Measurements from ENCODE around the gene KCTD11.

KCTD11 gene

DNA sequence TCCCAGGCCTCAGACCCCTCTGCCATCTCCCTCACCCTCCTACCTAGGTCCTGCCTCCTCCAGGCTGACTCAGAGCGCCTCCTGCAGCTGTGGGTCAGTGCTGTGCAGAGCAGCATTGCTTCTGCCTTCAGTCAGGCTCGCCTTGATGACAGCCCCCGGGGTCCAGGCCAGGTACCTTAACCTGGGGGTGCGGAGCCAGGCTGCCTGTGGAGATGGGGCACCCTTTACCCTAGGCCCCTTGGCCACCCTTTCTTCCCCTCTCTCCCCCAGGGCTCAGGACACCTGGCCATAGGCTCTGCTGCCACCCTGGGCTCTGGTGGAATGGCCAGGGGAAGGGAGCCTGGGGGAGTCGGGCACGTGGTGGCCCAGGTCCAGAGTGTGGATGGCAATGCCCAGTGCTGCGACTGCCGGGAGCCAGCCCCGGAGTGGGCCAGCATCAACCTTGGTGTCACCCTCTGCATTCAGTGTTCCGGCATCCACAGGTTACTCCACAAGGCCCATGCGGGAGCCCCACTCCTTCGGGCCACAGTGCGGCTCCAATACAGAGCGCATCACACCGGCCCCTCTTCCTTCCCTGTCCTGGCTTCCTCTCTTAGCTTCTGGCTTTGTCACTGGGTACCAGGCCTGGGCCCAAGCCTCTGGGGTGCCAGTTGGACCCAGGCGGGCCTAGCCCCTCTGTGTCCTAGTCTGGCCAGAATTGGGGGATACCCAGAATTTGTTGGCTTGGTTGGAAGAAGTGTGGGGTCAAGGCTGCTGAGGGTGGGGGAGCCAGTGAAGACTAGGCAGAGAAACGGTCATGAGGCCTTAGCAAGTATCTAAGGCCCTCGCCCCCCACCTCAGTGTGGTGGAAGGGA, 5.0 kb upstream of the KCTD11 start:
- H3K27me3 Mint-ChIP-seq: no peaks in the 10 kb centered on the region
- H3K9me3 Mint-ChIP-seq: no peaks in the 10 kb centered on the region
- H3K36me3 Mint-ChIP-seq: peaks cover 15% of the 10 kb centered on the region
- peaks cover 18% of the 10 kb centered on the region for H3K4me1 Mint-ChIP-seq
- ATAC-seq (ENCODE audit: low read depth) (no peak), DNase-seq (ENCODE audit: low spot score in 2 of 2) (no peak)
- H3K4me3 Mint-ChIP-seq: no peak overlapping the region
- no peak overlapping the region for H3K27ac Mint-ChIP-seq

DNA sequence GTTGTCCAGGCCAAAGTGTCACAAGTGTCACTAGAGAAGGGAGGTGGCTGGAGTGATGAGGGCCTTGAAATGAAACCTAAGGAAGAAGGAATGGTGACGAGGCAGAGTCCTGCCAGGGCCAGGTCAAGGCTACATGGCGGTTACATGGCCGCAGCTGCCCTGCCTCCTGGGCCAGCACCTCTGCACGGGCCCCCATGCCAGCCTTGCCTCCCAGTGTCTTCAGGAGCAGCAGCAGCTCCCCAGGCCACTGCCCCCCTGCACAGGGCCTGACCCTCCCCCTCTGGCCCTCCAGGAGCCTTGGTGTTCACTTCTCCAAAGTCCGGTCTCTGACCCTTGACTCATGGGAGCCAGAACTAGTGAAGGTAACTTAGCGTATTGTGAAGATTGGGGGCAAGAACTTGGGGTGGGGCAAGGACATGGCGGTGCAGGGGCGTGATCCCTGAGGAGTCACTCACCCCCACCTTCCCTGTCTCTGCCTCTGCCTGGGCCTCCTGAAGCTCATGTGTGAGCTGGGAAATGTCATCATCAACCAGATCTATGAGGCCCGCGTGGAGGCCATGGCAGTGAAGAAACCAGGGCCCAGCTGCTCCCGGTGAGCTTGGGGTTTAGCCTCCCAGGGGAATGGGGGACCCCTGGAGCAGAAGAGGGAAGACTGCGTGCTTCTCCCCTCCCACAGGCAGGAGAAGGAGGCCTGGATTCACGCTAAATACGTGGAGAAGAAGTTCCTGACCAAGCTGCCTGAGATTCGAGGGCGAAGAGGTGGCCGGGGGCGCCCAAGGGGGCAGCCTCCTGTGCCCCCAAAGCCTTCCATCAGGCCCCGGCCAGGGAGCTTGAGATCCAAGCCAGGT, 4.1 kb upstream of the KCTD11 start:
- H3K27ac Mint-ChIP-seq: no peak overlapping the region
- peaks cover 15% of the 10 kb centered on the region for H3K36me3 Mint-ChIP-seq
- H3K9me3 Mint-ChIP-seq: no peaks in the 10 kb centered on the region
- DNase-seq (ENCODE audit: low spot score in 2 of 2) (no peak), ATAC-seq (ENCODE audit: low read depth) (no peak)
- no peaks in the 10 kb centered on the region for H3K27me3 Mint-ChIP-seq
- H3K4me3 Mint-ChIP-seq: no peak overlapping the region
- peaks cover 24% of the 10 kb centered on the region for H3K4me1 Mint-ChIP-seq

DNA sequence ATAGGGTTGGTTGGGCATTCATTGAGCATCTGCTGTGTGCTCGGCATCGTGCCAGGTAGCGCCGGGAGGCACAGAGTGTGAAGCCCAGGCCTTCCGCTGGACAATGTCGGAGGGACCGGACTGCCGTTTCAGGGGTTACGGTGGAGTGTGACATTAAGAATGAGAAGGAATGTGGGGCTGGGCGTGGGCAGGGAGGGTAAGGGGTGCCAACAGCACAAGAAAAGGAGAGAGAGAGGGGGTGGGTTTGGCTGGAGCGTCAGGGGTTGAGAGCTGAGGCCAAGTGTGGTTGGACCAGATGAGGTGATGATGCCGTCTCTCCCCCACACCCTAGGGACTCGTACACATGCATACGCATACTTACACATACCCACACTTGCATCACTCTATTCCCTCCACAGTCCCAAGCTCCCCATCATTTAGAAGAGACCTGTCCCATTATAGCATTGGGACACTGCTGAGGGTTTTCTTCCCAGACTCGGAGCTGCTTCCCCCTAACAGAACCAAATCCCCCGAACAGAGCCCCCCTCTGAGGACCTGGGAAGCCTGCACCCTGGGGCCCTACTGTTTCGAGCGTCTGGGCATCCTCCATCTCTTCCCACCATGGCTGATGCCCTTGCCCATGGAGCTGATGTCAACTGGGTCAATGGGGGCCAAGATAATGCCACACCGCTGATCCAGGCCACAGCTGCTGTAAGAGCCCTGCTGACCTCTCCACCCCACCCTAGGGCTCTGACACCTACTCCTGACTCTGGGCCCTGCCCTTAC, 3.3 kb upstream of the KCTD11 start:
- DNase-seq (ENCODE audit: low spot score in 2 of 2): no peak
- no peak overlapping the region for H3K4me3 Mint-ChIP-seq
- H3K9me3 Mint-ChIP-seq: no peaks in the 10 kb centered on the region
- no peaks in the 10 kb centered on the region for H3K27me3 Mint-ChIP-seq
- peaks cover 12% of the 10 kb centered on the region for H3K36me3 Mint-ChIP-seq
- H3K27ac Mint-ChIP-seq: peak overlapping the region; percentile 88
- ATAC-seq (ENCODE audit: low read depth): no peak
- peaks cover 22% of the 10 kb centered on the region for H3K4me1 Mint-ChIP-seq

DNA sequence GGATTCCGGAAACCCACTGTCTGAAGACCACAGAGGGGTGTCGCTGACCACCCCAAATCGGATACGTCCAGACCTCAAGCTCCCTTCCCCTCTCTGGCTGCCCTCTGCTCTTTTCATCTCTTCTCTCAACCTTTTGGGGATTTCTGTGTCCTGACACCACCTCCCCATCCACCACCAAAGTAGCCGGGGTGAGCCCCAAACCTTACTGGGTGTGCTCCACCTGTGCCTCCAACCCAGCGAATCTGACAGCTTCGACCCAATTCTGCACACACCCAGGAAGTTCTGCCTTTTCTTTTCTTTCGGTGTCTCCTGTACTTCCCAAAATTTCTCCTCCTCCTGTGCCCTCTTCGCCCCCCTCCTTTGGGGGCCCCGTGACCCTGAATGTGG, 534 bp downstream of the KCTD11 start:
- Mint-ChIP-seq H3K36me3 (peaks cover 4% of the 10 kb centered on the region), H3K27me3 (no peaks in the 10 kb centered on the region), H3K27ac (peak overlapping the region; percentile 90), H3K4me3 (peak overlapping the region; percentile 96), H3K9me3 (no peaks in the 10 kb centered on the region), H3K4me1 (peaks cover 30% of the 10 kb centered on the region)
- DNase-seq (ENCODE audit: low spot score in 2 of 2) (no peak), ATAC-seq (ENCODE audit: low read depth) (no peak)

DNA sequence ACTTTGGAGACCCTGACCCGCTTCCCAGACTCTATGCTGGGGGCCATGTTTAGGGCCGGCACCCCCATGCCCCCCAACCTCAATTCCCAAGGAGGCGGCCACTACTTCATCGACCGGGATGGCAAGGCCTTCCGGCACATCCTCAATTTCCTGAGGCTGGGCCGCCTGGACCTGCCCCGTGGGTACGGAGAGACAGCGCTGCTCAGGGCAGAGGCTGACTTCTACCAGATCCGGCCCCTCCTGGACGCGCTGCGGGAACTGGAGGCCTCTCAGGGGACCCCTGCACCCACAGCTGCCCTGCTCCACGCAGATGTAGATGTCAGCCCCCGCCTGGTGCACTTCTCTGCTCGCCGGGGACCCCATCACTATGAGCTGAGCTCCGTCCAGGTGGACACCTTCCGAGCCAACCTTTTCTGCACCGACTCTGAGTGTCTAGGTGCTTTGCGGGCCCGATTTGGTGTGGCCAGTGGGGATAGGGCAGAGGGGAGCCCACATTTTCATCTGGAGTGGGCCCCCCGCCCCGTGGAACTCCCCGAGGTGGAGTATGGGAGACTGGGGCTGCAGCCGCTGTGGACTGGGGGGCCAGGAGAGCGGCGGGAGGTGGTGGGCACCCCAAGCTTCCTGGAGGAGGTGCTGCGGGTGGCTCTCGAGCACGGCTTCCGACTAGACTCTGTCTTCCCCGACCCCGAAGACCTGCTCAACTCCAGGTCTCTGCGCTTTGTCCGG, 1.1 kb downstream of the KCTD11 start:
- Mint-ChIP-seq H3K4me1 (peaks cover 30% of the 10 kb centered on the region), H3K4me3 (peak overlapping the region; percentile 96), H3K9me3 (no peaks in the 10 kb centered on the region), H3K27me3 (no peaks in the 10 kb centered on the region), H3K27ac (peak overlapping the region; percentile 90), H3K36me3 (peaks cover 3% of the 10 kb centered on the region)
- DNase-seq (ENCODE audit: low spot score in 2 of 2) (no peak), ATAC-seq (ENCODE audit: low read depth) (no peak)

DNA sequence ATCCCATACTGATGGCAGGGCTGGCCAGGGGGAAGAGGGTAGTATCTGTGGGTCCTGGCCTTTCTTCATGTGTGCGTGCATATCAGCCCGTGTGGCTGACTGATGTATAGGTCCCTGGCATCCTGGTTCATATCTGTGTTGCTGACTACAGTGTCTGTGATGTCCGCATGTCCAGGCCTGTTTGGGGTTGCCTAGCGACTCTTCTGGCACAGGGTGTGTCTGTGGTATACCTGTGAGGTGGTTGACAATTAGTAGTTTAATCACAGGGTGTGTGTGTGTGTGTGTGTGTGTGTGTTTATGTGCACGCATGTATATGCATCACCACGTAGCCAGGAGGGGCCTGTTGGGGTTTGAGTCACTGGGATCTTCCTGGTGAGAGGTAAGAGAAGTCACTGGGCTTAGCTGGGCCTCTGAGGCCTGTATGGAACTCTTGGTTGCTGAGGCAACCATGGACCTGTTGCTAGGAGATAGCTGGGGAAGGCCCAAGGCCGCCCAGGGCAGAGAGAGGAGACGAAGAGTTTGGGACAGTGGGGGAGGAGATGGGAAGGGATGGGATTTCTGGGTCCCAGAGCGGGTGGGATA, 2.4 kb downstream of the KCTD11 start:
- Mint-ChIP-seq H3K4me1 (peaks cover 26% of the 10 kb centered on the region), H3K4me3 (no peak overlapping the region), H3K9me3 (no peaks in the 10 kb centered on the region), H3K27ac (peak overlapping the region; percentile 54), H3K27me3 (no peaks in the 10 kb centered on the region), H3K36me3 (no peaks in the 10 kb centered on the region)
- ATAC-seq (ENCODE audit: low read depth) (no peak), DNase-seq (ENCODE audit: low spot score in 2 of 2) (no peak)

DNA sequence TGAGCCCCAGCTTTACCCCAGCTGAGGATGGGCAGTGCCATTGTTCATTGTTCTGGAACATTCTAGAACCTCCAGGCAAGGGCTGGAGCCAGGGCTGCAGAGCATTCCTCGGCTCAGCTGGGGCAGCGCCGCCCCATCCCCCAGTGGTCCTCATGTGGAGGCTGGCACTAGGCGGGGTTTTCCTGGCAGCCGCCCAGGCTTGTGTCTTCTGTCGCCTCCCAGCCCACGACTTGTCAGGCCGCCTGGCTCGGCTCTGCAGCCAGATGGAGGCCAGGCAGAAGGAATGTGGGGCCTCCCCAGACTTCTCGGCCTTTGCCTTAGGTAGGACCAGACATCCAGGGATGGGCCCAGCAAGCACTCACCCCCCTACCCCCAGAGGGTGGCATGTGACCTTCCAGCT, 3.1 kb downstream of the KCTD11 start, which contains the start of gene TMEM95:
TMEM95 (plus strand) TSS at position 104 of the 400 bp plus-strand sequence; CDS start at position 153, 49 bp downstream.
- peaks cover 23% of the 10 kb centered on the region for H3K4me1 Mint-ChIP-seq
- H3K9me3 Mint-ChIP-seq: no peaks in the 10 kb centered on the region
- H3K27ac Mint-ChIP-seq: peak within 1 kb of the TSS; percentile 54
- no peaks in the 10 kb centered on the region for H3K36me3 Mint-ChIP-seq
- ATAC-seq (ENCODE audit: low read depth) (no peak), DNase-seq (ENCODE audit: low spot score in 2 of 2) (no peak)
- H3K4me3 Mint-ChIP-seq: no peak within 1 kb of the TSS
- no peaks in the 10 kb centered on the region for H3K27me3 Mint-ChIP-seq

DNA sequence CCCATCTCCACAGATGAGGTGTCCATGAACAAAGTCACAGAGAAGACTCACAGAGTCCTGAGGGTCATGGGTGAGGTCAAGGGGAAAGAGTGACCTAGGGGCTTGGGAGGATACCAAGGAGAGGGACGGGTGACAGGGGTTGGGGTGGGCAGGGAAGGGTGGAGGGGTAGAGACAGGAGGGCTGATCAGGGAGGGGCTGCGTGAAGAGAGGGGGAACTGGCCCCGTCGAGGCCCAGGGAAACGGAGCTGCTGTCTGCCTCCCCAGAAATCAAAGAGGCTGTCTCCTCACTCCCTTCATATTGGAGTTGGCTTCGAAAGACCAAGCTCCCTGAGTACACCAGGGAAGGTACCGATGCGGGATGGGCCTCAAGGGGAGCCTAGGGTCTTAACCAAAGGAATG, 3.6 kb downstream of the KCTD11 start:
- no peaks in the 10 kb centered on the region for H3K27me3 Mint-ChIP-seq
- H3K4me3 Mint-ChIP-seq: no peak overlapping the region
- H3K27ac Mint-ChIP-seq: no peak overlapping the region
- H3K9me3 Mint-ChIP-seq: no peaks in the 10 kb centered on the region
- ATAC-seq (ENCODE audit: low read depth) (no peak), DNase-seq (ENCODE audit: low spot score in 2 of 2) (no peak)
- no peaks in the 10 kb centered on the region for H3K36me3 Mint-ChIP-seq
- H3K4me1 Mint-ChIP-seq: peaks cover 20% of the 10 kb centered on the region

DNA sequence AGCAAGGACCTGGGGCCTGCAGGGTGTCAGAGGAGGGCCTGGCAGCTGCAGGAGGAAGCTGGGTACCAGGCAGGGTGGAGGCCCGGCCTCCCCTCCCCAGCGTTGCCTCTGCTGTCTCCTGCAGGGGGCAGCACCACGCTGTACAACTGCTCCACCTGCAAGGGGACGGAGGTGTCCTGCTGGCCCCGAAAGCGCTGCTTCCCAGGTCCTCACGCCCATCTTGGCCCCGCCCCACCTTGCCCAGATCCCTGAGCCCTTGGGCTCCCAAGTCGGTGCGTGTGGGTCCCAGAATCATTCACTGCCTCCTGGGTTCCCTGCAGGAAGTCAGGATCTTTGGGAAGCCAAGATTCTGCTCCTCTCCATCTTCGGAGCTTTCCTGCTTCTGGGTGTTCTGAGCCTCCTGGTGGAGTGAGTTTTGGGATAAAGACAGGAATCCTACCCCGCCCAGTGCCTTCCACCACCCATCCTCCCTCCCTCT, 4.1 kb downstream of the KCTD11 start:
- H3K9me3 Mint-ChIP-seq: no peaks in the 10 kb centered on the region
- H3K27me3 Mint-ChIP-seq: no peaks in the 10 kb centered on the region
- no peaks in the 10 kb centered on the region for H3K36me3 Mint-ChIP-seq
- H3K4me1 Mint-ChIP-seq: peaks cover 20% of the 10 kb centered on the region
- DNase-seq (ENCODE audit: low spot score in 2 of 2): peak; percentile 87 to 88
- ATAC-seq (ENCODE audit: low read depth): peak; percentile 71
- no peak overlapping the region for H3K27ac Mint-ChIP-seq
- no peak overlapping the region for H3K4me3 Mint-ChIP-seq

DNA sequence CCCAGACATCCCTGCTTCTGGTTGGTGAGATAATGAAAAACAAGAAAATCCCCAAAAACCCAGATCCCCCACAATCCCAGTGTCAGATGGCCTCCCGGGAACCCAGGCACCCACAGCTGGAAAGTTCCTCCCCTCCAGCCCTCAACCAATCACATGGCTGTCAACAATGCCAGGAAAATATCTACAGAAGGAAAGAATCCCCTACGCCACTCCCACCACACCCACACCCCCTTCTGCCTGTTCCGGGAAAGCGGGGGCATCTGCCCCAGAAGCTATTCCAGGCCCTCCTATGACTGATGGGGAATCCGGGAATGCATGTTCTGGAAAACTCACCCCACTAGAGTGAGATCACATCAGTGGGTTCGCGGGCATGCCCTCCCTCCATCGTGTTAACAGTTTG, 4.8 kb downstream of the KCTD11 start:
- no peak overlapping the region for H3K4me3 Mint-ChIP-seq
- H3K9me3 Mint-ChIP-seq: no peaks in the 10 kb centered on the region
- DNase-seq (ENCODE audit: low spot score in 2 of 2) (no peak), ATAC-seq (ENCODE audit: low read depth) (no peak)
- H3K27ac Mint-ChIP-seq: no peak overlapping the region
- peaks cover 1% of the 10 kb centered on the region for H3K27me3 Mint-ChIP-seq
- H3K36me3 Mint-ChIP-seq: no peaks in the 10 kb centered on the region
- H3K4me1 Mint-ChIP-seq: peaks cover 17% of the 10 kb centered on the region

DNA sequence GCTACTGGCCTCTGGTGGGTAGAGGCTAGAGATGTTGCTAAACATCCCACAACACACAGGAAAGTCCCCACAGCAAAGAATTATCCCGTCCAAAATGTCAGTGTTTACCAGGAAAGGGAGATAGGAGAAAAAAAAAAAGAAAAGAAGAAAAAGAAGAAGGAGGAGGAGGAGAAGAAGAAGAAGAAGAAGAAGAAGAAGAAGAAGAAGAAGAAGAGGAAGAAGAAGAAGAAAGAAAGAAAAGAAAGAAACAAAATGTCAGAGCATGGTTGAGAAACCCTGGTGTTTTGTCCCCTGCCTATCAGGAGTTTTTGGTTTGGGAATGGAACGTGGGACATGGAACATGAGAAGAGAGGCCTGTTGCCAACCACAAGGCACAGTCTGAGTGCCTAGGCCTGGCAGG, 5.4 kb downstream of the KCTD11 start:
- H3K36me3 Mint-ChIP-seq: no peaks in the 10 kb centered on the region
- no peak overlapping the region for H3K27ac Mint-ChIP-seq

DNA sequence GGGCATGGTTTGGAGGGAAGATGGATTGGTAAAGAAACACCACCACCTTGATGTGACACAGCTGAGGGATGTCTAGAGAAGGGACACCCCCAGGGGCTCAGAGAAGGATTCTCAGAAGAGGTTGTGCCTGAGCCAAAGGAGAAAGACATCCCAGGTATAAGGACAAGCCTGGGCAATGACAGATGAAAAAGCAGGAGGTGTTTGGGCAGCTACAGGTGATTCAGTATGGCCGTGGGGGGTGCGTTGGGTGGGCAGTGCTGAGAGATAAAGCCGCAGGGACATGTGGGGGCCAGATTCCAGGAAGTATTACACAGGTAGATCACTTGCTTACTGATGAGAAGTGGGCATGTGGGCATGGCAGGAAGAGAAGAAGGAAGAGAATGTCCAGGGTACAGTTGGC, 9.9 kb downstream of the KCTD11 start:
- H3K9me3 Mint-ChIP-seq: no peaks in the 10 kb centered on the region
- DNase-seq (ENCODE audit: low spot score in 2 of 2): no peak
- no peak for ATAC-seq (ENCODE audit: low read depth)
- H3K4me1 Mint-ChIP-seq: no peaks in the 10 kb centered on the region
- H3K36me3 Mint-ChIP-seq: no peaks in the 10 kb centered on the region
- no peak overlapping the region for H3K27ac Mint-ChIP-seq
- no peak overlapping the region for H3K4me3 Mint-ChIP-seq
- H3K27me3 Mint-ChIP-seq: peaks cover 6% of the 10 kb centered on the region

More for the DNA sequence above, 5.4 kb downstream of the KCTD11 start:
- ATAC-seq (ENCODE audit: low read depth) (no peak), DNase-seq (ENCODE audit: low spot score in 2 of 2) (no peak)
- Mint-ChIP-seq H3K4me1 (peaks cover 16% of the 10 kb centered on the region), H3K27me3 (peaks cover 5% of the 10 kb centered on the region), H3K4me3 (no peak overlapping the region), H3K9me3 (no peaks in the 10 kb centered on the region)

DNA sequence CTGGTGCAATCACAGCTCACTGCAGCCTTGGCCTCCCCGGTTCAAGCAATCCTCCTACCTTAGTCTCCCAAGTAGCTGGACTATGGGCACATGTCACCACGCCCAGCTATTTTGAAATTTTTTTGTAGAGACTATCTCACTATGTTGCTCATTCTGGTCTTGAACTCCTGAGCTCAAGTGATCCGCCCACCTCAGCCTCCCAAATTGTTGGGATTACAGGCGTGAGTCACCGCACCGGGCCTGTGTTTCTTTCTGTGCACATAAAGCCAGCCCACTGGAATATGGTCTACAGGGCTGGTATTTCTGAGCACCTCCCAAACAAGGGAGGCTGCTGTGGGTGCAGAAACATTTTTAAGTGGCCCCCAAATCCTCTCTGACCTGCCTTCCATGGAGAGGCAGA, 11.3 kb downstream of the KCTD11 start:
- Mint-ChIP-seq H3K36me3 (no peaks in the 10 kb centered on the region), H3K4me1 (peaks cover 2% of the 10 kb centered on the region), H3K27ac (no peak overlapping the region), H3K27me3 (peaks cover 8% of the 10 kb centered on the region), H3K4me3 (no peak overlapping the region), H3K9me3 (no peaks in the 10 kb centered on the region)
- ATAC-seq (ENCODE audit: low read depth): no peak
- DNase-seq (ENCODE audit: low spot score in 2 of 2): no peak
